SK-N-MC (cell line): Measurements from ENCODE around the gene PEX3.

ENCODE experiments used
- EZH2 ChIP-seq: fragments of 200-600 bp; sonication (generic); IDR thresholded peaks from one replicate; pipeline ENCODE4 v1.6.1; 2017; ENCODE audit warnings: antibody characterized with exemption
- FOXP2 ChIP-seq: optimal IDR thresholded peaks from 2 replicates; pipeline ENCODE3; 2011; ENCODE audit warnings: mild to moderate bottlenecking, moderate library complexity; ENCODE audit not compliant: insufficient read depth; ENCODE audit errors: extremely low read length, control extremely low read depth
- POLR2AphosphoS5 ChIP-seq: IDR thresholded peaks from 2 replicates; pipeline ENCODE4 v1.6.1; 2012; ENCODE audit warnings: mild to moderate bottlenecking, low read depth, low read length, borderline replicate concordance

DNA sequence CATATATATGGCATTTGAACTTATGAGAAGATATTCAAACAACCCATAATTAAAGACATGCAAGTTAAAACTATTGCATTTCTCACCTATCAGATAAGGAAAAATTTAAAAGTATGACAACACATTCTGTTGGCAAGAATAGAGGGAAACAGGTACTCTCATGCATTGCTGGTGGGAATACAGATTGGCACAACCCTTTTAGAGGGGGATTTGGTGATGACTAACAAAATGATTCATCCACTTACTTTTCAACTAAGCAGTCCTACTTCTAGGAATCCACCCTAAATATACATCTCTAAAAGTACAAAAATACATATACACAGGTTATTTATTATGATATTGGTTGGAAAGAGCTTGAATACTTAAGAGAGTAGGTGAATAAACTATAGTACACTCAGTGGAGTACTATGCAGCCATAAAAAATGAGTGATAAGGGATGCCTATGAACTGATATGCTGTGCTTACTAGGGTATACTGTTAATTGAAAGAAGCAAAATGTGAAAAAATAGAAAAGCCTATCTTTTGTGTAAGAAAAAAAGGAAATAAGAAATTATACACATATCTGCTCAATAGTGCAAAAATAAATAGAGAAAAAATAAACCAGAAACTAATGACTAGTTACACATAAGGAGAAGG is 42.3 kb upstream of the PEX3 start:
- TF ChIP-seq EZH2 = no peak
- TF ChIP-seq POLR2AphosphoS5 = no peak
- no peak for TF ChIP-seq FOXP2
